Measurements from ENCODE around the gene LSR. TPM values are rescaled to one million over a fixed set of nuclear protein-coding genes. Genes with fewer than 3 reads are reported as not detected.

LSR gene
- total and polyA plus RNA-seq, 7 donors, result 1.7 to 5.2 (median 2.4) TPM

GRCh38 chr19:35287713-35288112 lies 38.9 kb downstream of the LSR start:
- intact Hi-C loops (cut with DNase I), result no loop called here
- Histone ChIP-seq H3K27ac (no peak overlapping the region), H3K27me3 (ENCODE audit: insufficient read depth in 3 of 3, low read length in 2 of 3) (no peaks in the 10 kb centered on the region), H3K36me3 (ENCODE audit: insufficient read depth in 1 of 2, low read depth in 1 of 2) (no peaks in the 10 kb centered on the region), H3K9me3 (no peaks in the 10 kb centered on the region), H3K4me1 (no peaks in the 10 kb centered on the region), H3K4me3 (no peak overlapping the region)
- TF ChIP-seq CTCF (IDR thresholded peaks at IDR 0.05), result no peak
- no peak for ATAC-seq
- 89 to 94% (median 90%) methylated on average over 9 to 10 of the region's 10 CpGs for WGBS, 3 donors
- no peak for DNase-seq

- 13 to 63% (median 17%) methylated on average over 2 of the region's 2 CpGs for WGBS, 3 donors
Measured at GRCh38 chr19:35288331-35288730, 39.5 kb downstream of the LSR start.

GRCh38 chr19:35288906-35289305 lies 40.1 kb downstream of the LSR start:
- no peak for TF ChIP-seq CTCF (IDR thresholded peaks at IDR 0.05)
- Histone ChIP-seq H3K27me3 (ENCODE audit: insufficient read depth in 3 of 3, low read length in 2 of 3) (peaks cover 0 to 11% (median 0%) of the 10 kb centered on the region in 3 donors), H3K4me3 (no peak overlapping the region), H3K9me3 (no peaks in the 10 kb centered on the region), H3K27ac (no peak overlapping the region), H3K36me3 (ENCODE audit: insufficient read depth in 1 of 2, low read depth in 1 of 2) (no peaks in the 10 kb centered on the region), H3K4me1 (no peaks in the 10 kb centered on the region)
- 53 to 65% (median 54%) methylated on average over 5 of the region's 5 CpGs for WGBS, 3 donors
- DNase-seq (no peak), ATAC-seq (no peak)
- intact Hi-C loops (cut with DNase I), result no loop called here

More at GRCh38 chr19:35288331-35288730, 39.5 kb downstream of the LSR start:
- DNase-seq (no peak), ATAC-seq (no peak)
- Histone ChIP-seq H3K4me1 (no peaks in the 10 kb centered on the region), H3K9me3 (no peaks in the 10 kb centered on the region), H3K27me3 (ENCODE audit: insufficient read depth in 3 of 3, low read length in 2 of 3) (peaks cover 0 to 5% (median 0%) of the 10 kb centered on the region in 3 donors), H3K27ac (no peak overlapping the region), H3K36me3 (ENCODE audit: insufficient read depth in 1 of 2, low read depth in 1 of 2) (no peaks in the 10 kb centered on the region), H3K4me3 (no peak overlapping the region)
- TF ChIP-seq CTCF (IDR thresholded peaks at IDR 0.05), result no peak
- intact Hi-C loops (cut with DNase I), result no loop called here

GRCh38 chr19:35290381-35291127 lies 41.8 kb downstream of the LSR start:
- intact Hi-C loops (cut with DNase I), result no loop called here
- ATAC-seq (no peak), DNase-seq (no peak)
- Histone ChIP-seq H3K27me3 (ENCODE audit: insufficient read depth in 3 of 3, low read length in 2 of 3) (peaks cover 0 to 19% (median 0%) of the 10 kb centered on the region in 3 donors), H3K36me3 (ENCODE audit: insufficient read depth in 1 of 2, low read depth in 1 of 2) (no peaks in the 10 kb centered on the region), H3K27ac (no peak overlapping the region), H3K4me3 (no peak overlapping the region), H3K9me3 (no peaks in the 10 kb centered on the region), H3K4me1 (no peaks in the 10 kb centered on the region)
- no peak for TF ChIP-seq CTCF (IDR thresholded peaks at IDR 0.05)
- 48 to 53% (median 51%) methylated on average over 19 to 20 of the region's 20 CpGs for whole genome bisulfite sequencing, 3 donors

- Histone ChIP-seq H3K4me3 (no peak overlapping the region), H3K27ac (no peak overlapping the region), H3K4me1 (no peaks in the 10 kb centered on the region), H3K36me3 (ENCODE audit: insufficient read depth in 1 of 2, low read depth in 1 of 2) (no peaks in the 10 kb centered on the region), H3K9me3 (no peaks in the 10 kb centered on the region), H3K27me3 (ENCODE audit: insufficient read depth in 3 of 3, low read length in 2 of 3) (peaks cover 0 to 19% (median 0%) of the 10 kb centered on the region in 3 donors)
- intact Hi-C loops (cut with DNase I), result no loop called here
- DNase-seq (no peak), ATAC-seq (no peak)
- TF ChIP-seq CTCF (IDR thresholded peaks at IDR 0.05), result no peak
- 56 to 63% (median 59%) methylated on average over 6 of the region's 6 CpGs for WGBS, 3 donors
Measured at GRCh38 chr19:35291259-35291658, 42.5 kb downstream of the LSR start.
